ENCODE data around the gene CRAMP1.

The CRAMP1 gene

GRCh38 chr16:1659031-1659430 is 46.9 kb downstream of the CRAMP1 start:
- no peak for TF ChIP-seq FOXP2 (optimal IDR thresholded peaks at IDR 0.05; ENCODE audit: borderline replicate concordance, extremely low read depth, extremely low read length, insufficient read depth)
- TF ChIP-seq POLR2AphosphoS5 (IDR thresholded peaks at IDR 0.05; ENCODE audit: low read depth, low read length) = no peak
- no peak for TF ChIP-seq TAF1 (IDR thresholded peaks at IDR 0.05; ENCODE audit: borderline replicate concordance, insufficient read depth, low read length)
- no peak for TF ChIP-seq SIN3A (IDR thresholded peaks at IDR 0.05; ENCODE audit: borderline replicate concordance, insufficient read depth, low read length)
- no peak for TF ChIP-seq REST (IDR thresholded peaks at IDR 0.05; ENCODE audit: insufficient read depth in 1 of 2, low read depth in 2 of 2, low read length in 2 of 2)

GRCh38 chr16:1661826-1662225 is 49.7 kb downstream of the CRAMP1 start:
- TF ChIP-seq TAF1 (IDR thresholded peaks at IDR 0.05; ENCODE audit: borderline replicate concordance, insufficient read depth, low read length) (no peak), SIN3A (IDR thresholded peaks at IDR 0.05; ENCODE audit: borderline replicate concordance, insufficient read depth, low read length) (no peak), REST (IDR thresholded peaks at IDR 0.05; ENCODE audit: insufficient read depth in 1 of 2, low read depth in 2 of 2, low read length in 2 of 2) (no peak), FOXP2 (optimal IDR thresholded peaks at IDR 0.05; ENCODE audit: borderline replicate concordance, extremely low read depth, extremely low read length, insufficient read depth) (no peak), POLR2AphosphoS5 (IDR thresholded peaks at IDR 0.05; ENCODE audit: low read depth, low read length) (no peak)

- no peak for TF ChIP-seq REST (IDR thresholded peaks at IDR 0.05; ENCODE audit: insufficient read depth in 1 of 2, low read depth in 2 of 2, low read length in 2 of 2)
Observed at GRCh38 chr16:1662543-1662942, 50.4 kb downstream of the CRAMP1 start.

- TF ChIP-seq TAF1 (IDR thresholded peaks at IDR 0.05; ENCODE audit: borderline replicate concordance, insufficient read depth, low read length) = no peak
- TF ChIP-seq FOXP2 (optimal IDR thresholded peaks at IDR 0.05; ENCODE audit: borderline replicate concordance, extremely low read depth, extremely low read length, insufficient read depth) = no peak
- no peak for TF ChIP-seq POLR2AphosphoS5 (IDR thresholded peaks at IDR 0.05; ENCODE audit: low read depth, low read length)
- TF ChIP-seq SIN3A (IDR thresholded peaks at IDR 0.05; ENCODE audit: borderline replicate concordance, insufficient read depth, low read length) = no peak
- TF ChIP-seq REST (IDR thresholded peaks at IDR 0.05; ENCODE audit: insufficient read depth in 1 of 2, low read depth in 2 of 2, low read length in 2 of 2) = no peak
Observed at GRCh38 chr16:1665829-1666228, 53.7 kb downstream of the CRAMP1 start.

- TF ChIP-seq REST (IDR thresholded peaks at IDR 0.05; ENCODE audit: insufficient read depth in 1 of 2, low read depth in 2 of 2, low read length in 2 of 2) (no peak), SIN3A (IDR thresholded peaks at IDR 0.05; ENCODE audit: borderline replicate concordance, insufficient read depth, low read length) (no peak), POLR2AphosphoS5 (IDR thresholded peaks at IDR 0.05; ENCODE audit: low read depth, low read length) (no peak), FOXP2 (optimal IDR thresholded peaks at IDR 0.05; ENCODE audit: borderline replicate concordance, extremely low read depth, extremely low read length, insufficient read depth) (no peak), TAF1 (IDR thresholded peaks at IDR 0.05; ENCODE audit: borderline replicate concordance, insufficient read depth, low read length) (no peak)
Observed at GRCh38 chr16:1666316-1666715, 54.2 kb downstream of the CRAMP1 start.
